HepG2 (cell line): ENCODE results near the gene GATB. TPM values are rescaled to one million over a fixed set of nuclear protein-coding genes. Genes with fewer than 3 reads are reported as not detected.

Source experiments
- ATAC-seq: fragments of 200-7000 bp; cut with Tn5 transposase; 3 replicates; pipeline ENCODE4 v1.9.1; 2020; ENCODE audit warnings: mild to moderate bottlenecking, moderate library complexity
- BruUV-seq: library from RNA; stranded (reverse); fragments of 400-500 nt; replicated peaks from 2 replicates; lab custom pipeline; 2021; lab: Mats Ljungman, UMichigan
- CTCF ChIA-PET: fragments of 300-600 bp; formaldehyde crosslinking; extraction: SDS; loops from one replicate; lab custom pipeline; 2021; ENCODE audit warnings: low total read pairs, inconsistent platforms, low intra/inter-chr PET ratio; lab: Yijun Ruan, JAX
- POLR2A ChIA-PET: fragments of 350-600 bp; sonication (Branson Sonifier 250); formaldehyde crosslinking; loops from one replicate; lab custom pipeline; 2020; ENCODE audit warnings: antibody characterized with exemption, inconsistent platforms; lab: Yijun Ruan, JAX
- DNase-seq: peaks from one replicate; pipeline ENCODE4 v3.0.0-alpha.2; 2015; ENCODE audit warnings: low spot score
- FAIRE-seq: peaks from 3 replicates; lab custom pipeline; 2011; peaks lifted over from hg19 to GRCh38; lab: Jason Lieb, UNC
- H2AFZ ChIP-seq: one replicate; pipeline ENCODE4 v1.6.1; 2011; ENCODE audit warnings: low read length, inconsistent platforms
- H3K27ac ChIP-seq: fragments of 300-600 bp; 3 replicates; pipeline ENCODE4 v1.8.0; 2011; ENCODE audit warnings: mixed run types, mild to moderate bottlenecking, mixed read lengths, low read length, inconsistent platforms; ENCODE audit not compliant: insufficient read depth; ENCODE audit errors: extremely low read length
- H3K27me3 ChIP-seq, 2 experiments: fragments of 200-600 bp in 1 of 2; 2 replicates in 1 of 2; 3 replicates in 1 of 2; pipeline versions ENCODE4 v1.6.0 to v1.8.0; 2011; ENCODE audit warnings: low read length in 2 of 2, mild to moderate bottlenecking in 2 of 2, moderate library complexity in 2 of 2, inconsistent platforms in 1 of 2; ENCODE audit not compliant: insufficient read depth in 2 of 2, control insufficient read depth in 1 of 2
- H3K36me3 ChIP-seq, 2 experiments: fragments of 200-600 bp in 1 of 2; replicated peaks in 1 of 2; 2 replicates in 1 of 2; 3 replicates in 1 of 2; pipeline versions ENCODE4 v1.5.1 to v1.8.0; 2011; ENCODE audit warnings: low read length in 2 of 2, inconsistent platforms in 1 of 2; ENCODE audit not compliant: insufficient read depth in 2 of 2, control insufficient read depth in 1 of 2
- H3K4me1 ChIP-seq: 2 replicates; pipeline ENCODE4 v1.5.1; 2012; ENCODE audit warnings: low read length, inconsistent platforms; ENCODE audit not compliant: insufficient read depth
- H3K4me2 ChIP-seq: 2 replicates; pipeline ENCODE4 v1.6.0; 2011; ENCODE audit warnings: low read depth, low read length, inconsistent platforms
- H3K4me3 ChIP-seq, 3 experiments: fragments of 200-600 bp in 1 of 3; sonication (generic), shearing (Covaris generic) in 1 of 3; replicated peaks in 1 of 3; 2 replicates each; pipeline ENCODE4 v1.5.1; 2011 to 2016; ENCODE audit warnings: low read length in 3 of 3, inconsistent platforms in 2 of 3, low read depth in 2 of 3, mild to moderate bottlenecking in 2 of 3, control low read depth in 1 of 3, mixed read lengths in 1 of 3; ENCODE audit not compliant: insufficient read depth in 1 of 3
- H3K79me2 ChIP-seq: one replicate; pipeline ENCODE4 v1.6.1; 2011; ENCODE audit warnings: low read length, inconsistent platforms; ENCODE audit not compliant: insufficient read depth
- H3K9ac ChIP-seq: 2 replicates; pipeline ENCODE4 v1.6.0; 2011; ENCODE audit warnings: mild to moderate bottlenecking, low read depth, low read length, inconsistent platforms; ENCODE audit not compliant: insufficient read depth
- H3K9me3 ChIP-seq: 2 replicates; pipeline ENCODE4 v1.5.1; 2012; ENCODE audit warnings: mild to moderate bottlenecking, low read length
- H4K20me1 ChIP-seq: 2 replicates; pipeline ENCODE4 v1.6.0; 2011; ENCODE audit warnings: inconsistent platforms, mild to moderate bottlenecking, low read length, moderate library complexity; ENCODE audit not compliant: insufficient read depth
- DRAP1 ChIP-seq: IDR thresholded peaks from 2 replicates; pipeline ENCODE4 v1.6.1; 2016; ENCODE audit warnings: missing genetic modification reagents, missing compliant biosample characterization
- RFXANK ChIP-seq: IDR thresholded peaks from 2 replicates; pipeline ENCODE4 v1.6.1; 2016
- SAFB2 ChIP-seq: sonication (generic); formaldehyde crosslinking; IDR thresholded peaks from 2 replicates; pipeline ENCODE4 v1.5.1; 2020; ENCODE audit warnings: missing genetic modification reagents, low read depth, mild to moderate bottlenecking, borderline replicate concordance
- THYN1 ChIP-seq: sonication (generic); formaldehyde crosslinking; IDR thresholded peaks from 2 replicates; pipeline ENCODE4 v1.8.1; 2023; ENCODE audit warnings: low read depth, mild to moderate bottlenecking, moderate library complexity, missing genetic modification reagents, borderline replicate concordance
- ZBTB3 ChIP-seq: sonication (generic); formaldehyde crosslinking; IDR thresholded peaks from 2 replicates; pipeline ENCODE4 v1.4.0; 2020; ENCODE audit warnings: low read depth, mild to moderate bottlenecking, moderate library complexity, missing genetic modification reagents, borderline replicate concordance
- ZFP91 ChIP-seq: sonication (generic); formaldehyde crosslinking; IDR thresholded peaks from 2 replicates; pipeline ENCODE4 v1.9.0; 2022; ENCODE audit warnings: missing genetic modification reagents, mild to moderate bottlenecking, borderline replicate concordance
- ZNF576 ChIP-seq: sonication (generic); formaldehyde crosslinking; IDR thresholded peaks from 2 replicates; pipeline ENCODE4 v1.4.0; 2020; ENCODE audit warnings: mild to moderate bottlenecking, missing genetic modification reagents
- ZNF577 ChIP-seq: sonication (generic); formaldehyde crosslinking; IDR thresholded peaks from 2 replicates; pipeline ENCODE4 v1.4.0; 2020; ENCODE audit warnings: mild to moderate bottlenecking, low read depth, missing genetic modification reagents, borderline replicate concordance
- ZNF646 ChIP-seq: sonication (generic); formaldehyde crosslinking; IDR thresholded peaks from 2 replicates; pipeline ENCODE4 v1.9.0; 2021; ENCODE audit warnings: mild to moderate bottlenecking, missing genetic modification reagents
- WGBS: methylation state at CpG from one replicate; pipeline ENCODE4 v1.1.6; 2017; ENCODE audit warnings: low lambda C conversion rate; 5-methylcytosine and 5-hydroxymethylcytosine counted together
- in situ Hi-C: cut with HindIII; loops from 2 replicates; pipeline ENCODE4 v1.10.0; 2017; ENCODE audit warnings: low pct_unique_long_range_greater_than_20kb; ENCODE audit not compliant: extremely low pct_ligation_motif_present
- intact Hi-C: fragments of 100-400 bp; cut with micrococcal nuclease; formaldehyde crosslinking; loops from one replicate; pipeline ENCODE4 v1.10.0; 2022; ENCODE audit not compliant: unreplicated experiment
- polyA plus RNA-seq, 8 experiments: library from polyadenylated mRNA; depleted of rRNA in 3 of 8; stranded (reverse) in 7 of 8; unstranded in 1 of 8; fragments of >200 nt; fragmentation: Illumina TruSeq in 4 of 8; extraction: Trizol in 4 of 8; gene quantifications; 2 replicates each; pipeline versions ENCODE4 v1.2.1 to v1.2.3, GENCODE V29; 2011 to 2016; ENCODE audit warnings: low read depth in 4 of 8, missing spikeins in 1 of 8, mixed read lengths in 1 of 8; ENCODE audit not compliant: insufficient read depth in 1 of 8
- total RNA-seq, 5 experiments: library from RNA; depleted of rRNA; stranded (reverse); fragments of >200 nt; fragmentation: Illumina TruSeq; extraction: Trizol; gene quantifications; 2 replicates each; pipeline ENCODE4 v1.2.3, GENCODE V29; 2016; ENCODE audit warnings: low read depth in 1 of 5

Gene GATB
- total and polyA plus RNA-seq, 2 of the 13 experiments (the other 11 are each of a cell fraction or from before 2014, with no cell fraction given): 32.3 to 32.4 TPM

- H2AFZ ChIP-seq: no peak overlapping the region
- no peaks in the 10 kb centered on the region for H3K9me3 ChIP-seq
- DNase-seq: no peak
- H3K4me3 ChIP-seq: no peak overlapping the region
- WGBS: 98% methylated on average over 4 of the region's 4 CpGs
- no peak overlapping the region for H3K4me2 ChIP-seq
- H3K36me3 ChIP-seq: peaks cover 1 to 6% of the 10 kb centered on the region in 2 experiments; a peak in 2 of 5 replicates
- POLR2A ChIA-PET: no interaction called here
- BruUV-seq: no TSS peak
- H3K4me1 ChIP-seq: peaks cover 10% of the 10 kb centered on the region; the same call in 1 of the 2 replicates
- no peak for FAIRE-seq
- H3K27me3 ChIP-seq: no peaks in the 10 kb centered on the region
- no peak overlapping the region for H3K27ac ChIP-seq
- H3K79me2 ChIP-seq: no peaks in the 10 kb centered on the region
- H3K9ac ChIP-seq: no peak overlapping the region
- no peaks in the 10 kb centered on the region for H4K20me1 ChIP-seq
- intact Hi-C loops (no loop called here), in situ Hi-C loops (no loop called here)
- ATAC-seq: no peak
- CTCF ChIA-PET: no interaction called here
- no peak for TF ChIP-seq ZBTB3
- TF ChIP-seq ZNF576: no peak
- no peak for TF ChIP-seq RFXANK (CRISPR knock-in tag)
- TF ChIP-seq ZFP91 (CRISPR knock-in tag): no peak
- TF ChIP-seq ZNF577 (CRISPR knock-in tag): no peak
- no peak for TF ChIP-seq ZNF646 (CRISPR knock-in tag)
- TF ChIP-seq SAFB2 (CRISPR knock-in tag): no peak
- no peak for TF ChIP-seq THYN1 (CRISPR knock-in tag)
- TF ChIP-seq DRAP1 (CRISPR knock-in tag): no peak
These were observed 16.9 kb downstream of the GATB start for GRCh38 chr4:151743894-151744293.
